ENCODE measurements around the gene PPARG. TPM values are rescaled to one million over a fixed set of nuclear protein-coding genes. Genes with fewer than 3 reads are reported as not detected.

PPARG gene
- total and polyA plus RNA-seq, 12 donors = 3.1 to 21.9 (median 6.8) TPM

GRCh38 chr3:12443781-12444522 is 155.1 kb downstream of the PPARG start:
- Histone ChIP-seq H3K36me3 (replicated peaks in 1 of 2) (no peaks in the 10 kb centered on the region), H3K27ac (no peak overlapping the region), H3K27me3 (no peaks in the 10 kb centered on the region), H3K9me3 (replicated peaks in 1 of 3) (no peaks in the 10 kb centered on the region), H3K4me1 (replicated peaks in 1 of 2) (no peaks in the 10 kb centered on the region), H3K4me3 (no peak overlapping the region)
- no peak for DNase-seq
- 91 to 93% (median 91%) methylated on average over 7 to 10 of the region's 10 CpGs for WGBS, 4 donors
- intact Hi-C loops (cut with DNase I) = no loop called here
- TF ChIP-seq POLR2A (IDR thresholded peaks at IDR 0.05) (no peak), CTCF (IDR thresholded peaks at IDR 0.05) (no peak)

GRCh38 chr3:12444582-12445471 is 156.0 kb downstream of the PPARG start:
- Histone ChIP-seq H3K4me3 (no peak overlapping the region), H3K36me3 (replicated peaks in 1 of 2) (no peaks in the 10 kb centered on the region), H3K27ac (no peak overlapping the region), H3K27me3 (no peaks in the 10 kb centered on the region), H3K9me3 (replicated peaks in 1 of 3) (no peaks in the 10 kb centered on the region), H3K4me1 (replicated peaks in 1 of 2) (no peaks in the 10 kb centered on the region)
- TF ChIP-seq POLR2A (IDR thresholded peaks at IDR 0.05) = no peak
- no peak for TF ChIP-seq CTCF (IDR thresholded peaks at IDR 0.05)
- intact Hi-C loops (cut with DNase I) = no loop called here
- 76 to 79% (median 77%) methylated on average over 16 to 24 of the region's 24 CpGs for WGBS, 4 donors
- DNase-seq = no peak

GRCh38 chr3:12445523-12446240 is 156.8 kb downstream of the PPARG start:
- H3K9me3 ChIP-seq (replicated peaks in 1 of 3) = no peaks in the 10 kb centered on the region
- H3K4me1 ChIP-seq (replicated peaks in 1 of 2) = no peaks in the 10 kb centered on the region
- H3K4me3 ChIP-seq = no peak overlapping the region
- H3K27me3 ChIP-seq = no peaks in the 10 kb centered on the region
- TF ChIP-seq CTCF (IDR thresholded peaks at IDR 0.05) = no peak
- TF ChIP-seq POLR2A (IDR thresholded peaks at IDR 0.05) = no peak
- no peaks in the 10 kb centered on the region for H3K36me3 ChIP-seq (replicated peaks in 1 of 2)
- no peak overlapping the region for H3K27ac ChIP-seq
- 79 to 94% (median 87%) methylated on average over 5 to 8 of the region's 8 CpGs for WGBS, 4 donors
- intact Hi-C loops (cut with DNase I) = no loop called here
- no peak for DNase-seq

- Histone ChIP-seq H3K27me3 (no peaks in the 10 kb centered on the region), H3K9me3 (replicated peaks in 1 of 3) (no peaks in the 10 kb centered on the region), H3K27ac (no peak overlapping the region), H3K4me3 (no peak overlapping the region), H3K36me3 (replicated peaks in 1 of 2) (no peaks in the 10 kb centered on the region), H3K4me1 (replicated peaks in 1 of 2) (no peaks in the 10 kb centered on the region)
- TF ChIP-seq POLR2A (IDR thresholded peaks at IDR 0.05) (no peak), CTCF (IDR thresholded peaks at IDR 0.05) (no peak)
- WGBS, 4 donors = 83 to 93% (median 91%) methylated on average over 7 of the region's 7 CpGs
- intact Hi-C loops (cut with DNase I) = no loop called here
- DNase-seq = no peak
Observed at GRCh38 chr3:12446298-12446697, 157.4 kb downstream of the PPARG start.
